ENCODE measurements around the gene STARD3.
A peak's percentile ranks its signal among the peaks of the same experiment; 100 is the strongest.

The STARD3 gene

GRCh38 chr17:39621523-39622379 lies 15.2 kb upstream of the STARD3 start:
- peak; percentile 62 for DNase-seq (ENCODE audit: low read depth)

DNA sequence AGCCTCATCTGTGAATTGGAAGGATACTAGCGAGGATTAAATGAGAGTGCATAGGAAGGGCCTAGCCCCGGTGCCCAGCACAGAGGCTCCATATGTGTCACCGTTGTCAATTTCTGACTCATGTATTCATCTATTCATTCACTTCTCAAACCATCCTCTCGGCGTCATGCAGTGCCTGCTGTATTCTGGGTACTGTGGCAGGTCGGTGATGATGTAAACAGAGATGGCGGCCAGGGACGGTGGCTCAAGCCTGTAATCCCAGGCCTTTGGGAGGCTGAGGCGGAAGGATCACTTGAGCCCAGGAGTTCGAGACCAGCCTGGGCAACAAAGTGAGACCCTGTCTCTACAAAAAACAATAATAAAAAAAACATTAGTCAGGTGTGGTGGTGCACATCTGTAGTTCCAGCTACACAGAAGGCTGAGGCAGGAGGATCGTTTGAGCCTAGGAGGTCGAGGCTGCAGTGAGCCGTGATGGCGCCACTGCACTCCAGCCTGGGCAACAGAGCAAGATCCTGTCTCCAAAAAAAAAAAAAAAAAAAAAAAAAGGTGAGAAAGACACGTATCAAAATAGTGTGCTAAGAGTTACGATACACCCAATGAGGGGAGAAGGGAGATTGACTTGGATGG lies 14.5 kb upstream of the STARD3 start:
- DNase-seq (ENCODE audit: low read depth), result no peak

DNA sequence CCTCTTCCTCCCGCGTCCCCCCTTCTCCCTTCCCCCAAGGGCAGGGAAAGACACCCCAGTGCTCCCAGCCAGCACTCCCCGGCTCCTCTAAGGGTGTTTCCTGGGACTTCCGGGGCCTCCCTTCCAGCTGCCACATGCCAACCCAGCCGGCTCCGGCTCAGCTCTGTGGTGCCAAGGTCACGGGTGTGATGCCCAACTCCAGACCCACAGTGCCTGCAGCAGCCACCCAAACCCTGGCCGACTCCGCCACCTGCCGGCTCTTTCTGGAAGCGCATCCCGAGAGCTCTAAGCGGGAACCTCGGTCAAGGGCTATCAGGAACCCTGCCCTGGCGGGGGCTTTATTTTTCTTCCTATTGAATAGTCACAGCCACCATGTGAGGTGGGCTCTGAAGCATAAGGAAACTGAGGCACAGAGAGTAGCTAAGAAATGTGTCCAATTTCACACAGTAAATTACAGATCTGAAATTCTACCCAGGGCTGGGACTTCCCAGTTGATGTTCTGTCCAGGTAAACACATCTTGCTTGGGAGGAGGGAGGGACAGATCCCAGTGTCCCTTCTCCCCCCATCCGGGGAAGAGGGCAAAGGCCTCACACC lies 13.5 kb upstream of the STARD3 start:
- DNase-seq (ENCODE audit: low read depth), result peak; percentile 35

DNA sequence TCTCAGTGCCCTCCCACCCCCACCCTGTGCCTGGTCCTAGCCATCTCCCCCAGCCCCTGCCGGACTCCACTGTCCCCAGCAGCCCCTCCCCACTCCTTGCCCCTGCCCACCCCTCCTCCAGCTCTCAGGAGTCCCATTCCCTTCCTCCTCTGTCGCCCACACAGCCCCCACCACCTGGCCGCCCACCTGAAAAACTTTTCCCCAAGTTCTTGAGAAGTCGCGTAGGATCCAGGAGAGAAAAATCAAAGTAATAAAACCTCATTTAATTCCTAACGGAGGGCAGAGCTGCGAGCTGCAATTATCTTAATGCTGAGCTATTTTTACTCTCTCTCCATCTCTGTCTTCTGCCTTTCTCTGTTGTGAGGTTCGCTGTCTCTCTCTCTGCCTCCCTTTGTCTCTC lies 12.6 kb upstream of the STARD3 start:
- DNase-seq (ENCODE audit: low read depth), result no peak

- DNase-seq (ENCODE audit: low read depth), result peak; percentile 30
These were observed 11.7 kb upstream of the STARD3 start for GRCh38 chr17:39625198-39625785.

DNA sequence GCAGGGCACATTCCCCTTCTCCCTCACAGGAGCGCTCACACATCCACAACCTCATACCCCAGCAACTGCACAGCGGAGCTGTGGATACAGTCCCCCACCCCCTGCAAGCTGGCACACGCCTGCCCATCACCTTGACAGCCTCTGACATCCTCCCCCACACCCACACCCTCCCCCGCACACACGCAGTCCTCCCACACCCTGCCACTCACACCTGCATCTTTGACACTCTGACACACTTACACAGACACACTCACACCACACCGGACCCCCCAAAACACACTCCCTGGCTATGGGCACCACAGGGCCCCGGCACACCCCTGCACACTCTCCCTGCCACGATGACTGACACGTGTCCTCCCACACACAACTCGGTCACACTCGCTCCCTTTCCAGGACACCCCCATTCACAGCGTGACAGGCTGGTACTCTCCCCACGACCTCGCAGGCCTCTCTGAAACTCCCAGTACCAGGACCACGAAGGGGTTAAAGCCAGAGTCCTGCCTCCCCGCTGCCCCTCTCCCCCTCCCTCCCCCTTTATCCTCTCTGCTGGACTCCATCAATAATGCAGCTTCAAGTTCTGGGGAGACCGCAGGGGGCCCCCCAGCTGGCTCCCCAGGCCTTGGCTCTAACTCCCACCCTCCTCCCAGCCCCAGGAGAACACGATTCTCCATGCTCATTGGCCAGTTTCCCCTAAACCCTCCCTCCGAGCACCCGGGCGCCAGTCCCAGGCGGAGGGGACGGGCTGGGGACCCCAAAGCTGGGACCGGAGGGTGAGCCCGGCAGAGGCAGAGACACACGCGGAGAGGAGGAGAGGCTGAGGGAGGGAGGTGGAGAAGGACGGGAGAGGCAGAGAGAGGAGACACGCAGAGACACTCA lies 10.5 kb upstream of the STARD3 start, which contains the start of gene PPP1R1B:
TSS of gene PPP1R1B (plus strand) at position 782 of the 876 bp plus-strand sequence. CDS start 441 bp downstream, outside the sequence.
- DNase-seq (ENCODE audit: low read depth), result no peak

GRCh38 chr17:39627047-39627711 lies 9.8 kb upstream of the STARD3 start:
- no peak for DNase-seq (ENCODE audit: low read depth)

DNA sequence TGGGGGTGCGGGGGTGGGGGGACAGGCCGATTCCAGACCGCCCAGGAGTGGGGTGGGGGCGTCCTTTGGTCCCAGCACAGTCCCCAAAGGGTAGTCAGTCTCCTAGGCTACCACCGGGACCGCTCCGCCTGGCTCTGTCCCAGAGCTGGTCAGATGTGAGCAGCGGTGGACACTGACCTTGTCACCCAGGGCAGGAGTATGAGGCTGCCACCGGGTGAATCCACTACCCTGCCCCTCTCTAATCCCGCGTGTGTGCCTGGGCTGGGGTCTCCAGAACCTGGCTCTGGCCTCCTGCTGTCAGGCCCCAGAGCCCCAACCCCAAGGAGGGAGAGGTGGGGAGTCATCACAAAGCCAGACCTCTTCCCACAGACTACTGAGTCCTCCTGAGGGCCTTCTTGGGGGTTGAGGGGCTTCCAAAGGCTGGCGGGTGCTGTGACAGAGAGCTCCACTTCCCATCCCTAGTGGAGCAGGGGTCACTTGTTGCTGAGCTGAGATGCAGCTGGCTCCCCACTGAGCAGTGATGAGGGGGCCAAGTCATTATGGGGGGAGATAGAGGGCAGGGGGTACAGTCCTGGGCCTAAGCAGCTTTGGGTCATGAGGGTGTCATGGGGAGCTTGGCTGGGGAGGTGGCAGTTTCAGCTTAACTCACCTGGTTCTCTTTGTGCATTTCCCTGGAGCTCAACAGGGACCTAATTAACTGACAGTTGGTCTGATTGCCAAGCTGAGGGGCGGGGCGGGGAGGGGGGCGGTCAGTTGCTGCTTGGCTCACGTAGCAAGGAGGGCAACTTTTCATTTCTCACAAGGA lies 9.0 kb upstream of the STARD3 start:
- DNase-seq (ENCODE audit: low read depth), result no peak

- DNase-seq (ENCODE audit: low read depth), result no peak
These were observed 8.1 kb upstream of the STARD3 start for GRCh38 chr17:39628655-39629493.

DNA sequence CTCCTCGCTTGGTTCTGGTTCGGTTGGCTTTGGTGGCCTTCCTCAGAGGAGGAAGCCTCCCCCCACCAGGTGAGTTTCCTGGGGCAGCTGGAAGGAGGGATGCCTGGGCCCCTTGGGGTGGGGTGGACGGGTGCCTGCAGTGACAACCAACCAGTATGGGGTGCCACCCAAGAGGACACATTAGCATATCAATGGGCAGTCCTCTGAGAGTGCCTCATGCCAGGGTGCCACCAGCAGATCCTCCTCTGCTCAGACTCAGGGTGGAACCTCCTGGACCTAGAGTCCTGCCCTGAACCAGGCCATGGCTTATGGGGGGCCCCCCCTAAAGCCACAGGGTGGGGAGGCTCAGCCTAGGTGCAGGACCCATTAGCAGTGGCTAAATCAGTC lies 7.5 kb upstream of the STARD3 start:
- no peak for DNase-seq (ENCODE audit: low read depth)

- DNase-seq (ENCODE audit: low read depth), result no peak
These were observed 7.0 kb upstream of the STARD3 start for GRCh38 chr17:39629898-39630297.

- DNase-seq (ENCODE audit: low read depth), result no peak
These were observed 5.5 kb upstream of the STARD3 start for GRCh38 chr17:39631403-39631802.

DNA sequence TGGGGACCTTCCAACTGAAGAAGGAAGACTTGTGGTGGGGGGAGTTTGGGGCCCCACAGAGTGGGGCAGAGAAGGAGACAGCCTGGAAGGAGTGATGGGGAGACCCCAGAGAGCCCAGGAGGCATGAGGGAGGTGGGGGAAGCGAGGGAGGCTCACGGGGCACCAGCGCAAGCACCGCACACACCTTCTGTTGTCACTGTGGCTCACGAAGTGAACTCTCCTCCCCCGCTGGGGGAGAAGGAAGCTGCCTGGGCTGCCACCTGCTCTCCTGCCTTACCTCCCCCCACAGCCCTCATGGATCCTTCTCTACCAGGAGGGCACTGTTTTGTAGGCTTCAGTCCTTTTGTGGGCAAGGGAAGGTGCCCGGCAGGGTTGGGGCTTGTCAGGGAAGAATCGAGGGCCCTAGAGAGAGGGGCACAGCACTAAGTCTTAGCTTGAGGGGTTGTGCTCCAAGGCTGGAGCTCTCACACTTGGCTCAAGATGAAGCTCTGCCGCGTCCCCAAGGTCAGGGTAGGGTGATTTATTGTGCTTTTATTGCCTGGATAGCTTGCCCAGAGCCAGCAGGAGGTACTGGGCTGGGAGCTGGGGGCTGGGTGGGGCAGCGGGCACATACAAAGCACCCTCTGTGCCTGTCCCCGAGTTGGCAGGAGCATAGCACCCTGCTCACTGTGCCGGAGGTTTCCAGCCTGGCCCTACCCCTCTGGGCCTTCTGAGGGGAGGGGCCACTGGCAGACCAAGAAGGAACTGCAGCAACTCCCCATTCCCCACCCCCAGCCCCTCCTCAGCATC lies 4.6 kb upstream of the STARD3 start:
- no peak for DNase-seq (ENCODE audit: low read depth)

DNA sequence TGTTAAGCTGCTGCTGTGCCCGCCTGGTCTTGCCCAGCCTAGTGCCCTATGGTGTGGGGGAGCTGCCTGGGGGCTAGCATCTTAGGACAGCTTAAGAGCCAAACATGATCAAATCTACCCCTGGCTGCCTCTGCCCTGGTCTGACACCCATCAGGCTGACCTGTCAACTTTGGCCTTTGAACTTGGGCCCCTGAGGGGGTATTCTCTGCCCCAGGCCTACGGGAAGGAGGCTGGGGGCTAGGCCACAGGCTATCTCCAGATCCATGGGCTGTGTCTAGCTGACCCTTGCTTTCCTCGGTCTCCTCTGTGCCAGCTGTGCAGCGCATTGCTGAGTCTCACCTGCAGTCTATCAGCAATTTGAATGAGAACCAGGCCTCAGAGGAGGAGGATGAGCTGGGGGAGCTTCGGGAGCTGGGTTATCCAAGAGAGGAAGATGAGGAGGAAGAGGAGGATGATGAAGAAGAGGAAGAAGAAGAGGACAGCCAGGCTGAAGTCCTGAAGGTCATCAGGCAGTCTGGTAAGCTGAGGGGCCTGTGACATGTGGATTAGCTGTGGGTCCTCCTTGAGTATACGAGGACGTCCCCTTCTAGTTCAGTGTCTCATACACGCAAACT lies 3.3 kb upstream of the STARD3 start:
- DNase-seq (ENCODE audit: low read depth), result no peak

DNA sequence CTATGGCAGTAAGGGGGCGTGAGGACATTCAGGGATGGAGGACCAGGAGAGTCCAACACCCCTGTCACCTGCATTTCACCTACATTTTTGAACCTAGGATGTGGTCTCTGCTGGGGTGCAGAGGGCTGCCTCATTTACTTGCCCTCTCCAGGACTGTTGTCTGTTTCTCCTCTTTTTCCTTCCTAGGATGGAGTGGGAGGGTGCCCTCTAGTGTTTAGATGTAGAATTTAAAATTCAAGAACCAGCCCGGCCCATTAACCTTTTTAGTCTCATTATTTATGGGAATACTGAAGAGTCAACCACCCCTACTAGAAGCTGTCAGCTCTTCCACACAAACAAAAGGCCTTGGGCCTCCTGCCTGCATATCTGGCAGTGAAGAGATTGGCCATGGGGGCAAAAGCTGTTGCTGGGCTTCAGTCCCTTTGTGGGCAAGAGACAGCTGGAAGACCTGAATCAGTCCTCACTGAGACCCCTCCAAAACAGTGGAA lies 2.5 kb upstream of the STARD3 start:
- DNase-seq (ENCODE audit: low read depth), result no peak

- no peak for DNase-seq (ENCODE audit: low read depth)
These were observed 1.2 kb upstream of the STARD3 start for GRCh38 chr17:39635614-39636176.

- DNase-seq (ENCODE audit: low read depth), result no peak
These were observed 387 bp upstream of the STARD3 start for GRCh38 chr17:39636587-39636926.

- no peak for DNase-seq (ENCODE audit: low read depth)
These were observed 1.4 kb downstream of the STARD3 start for GRCh38 chr17:39638317-39638716.

All from fibroblast of the conjunctiva (primary cell).